NCI-H2107 (cell line): ENCODE data around the gene TNS1.

Experiments used
- DNase-seq: peaks from one replicate; lab custom pipeline; 2025; lab: John Stamatoyannopoulos, UW

TNS1 gene

GRCh38 chr2:217980036-217980435, 22.8 kb downstream of the TNS1 start:
- DNase-seq, result no peak

GRCh38 chr2:217979151-217979811, 23.5 kb downstream of the TNS1 start:
- DNase-seq, result peak; percentile 9

DNA sequence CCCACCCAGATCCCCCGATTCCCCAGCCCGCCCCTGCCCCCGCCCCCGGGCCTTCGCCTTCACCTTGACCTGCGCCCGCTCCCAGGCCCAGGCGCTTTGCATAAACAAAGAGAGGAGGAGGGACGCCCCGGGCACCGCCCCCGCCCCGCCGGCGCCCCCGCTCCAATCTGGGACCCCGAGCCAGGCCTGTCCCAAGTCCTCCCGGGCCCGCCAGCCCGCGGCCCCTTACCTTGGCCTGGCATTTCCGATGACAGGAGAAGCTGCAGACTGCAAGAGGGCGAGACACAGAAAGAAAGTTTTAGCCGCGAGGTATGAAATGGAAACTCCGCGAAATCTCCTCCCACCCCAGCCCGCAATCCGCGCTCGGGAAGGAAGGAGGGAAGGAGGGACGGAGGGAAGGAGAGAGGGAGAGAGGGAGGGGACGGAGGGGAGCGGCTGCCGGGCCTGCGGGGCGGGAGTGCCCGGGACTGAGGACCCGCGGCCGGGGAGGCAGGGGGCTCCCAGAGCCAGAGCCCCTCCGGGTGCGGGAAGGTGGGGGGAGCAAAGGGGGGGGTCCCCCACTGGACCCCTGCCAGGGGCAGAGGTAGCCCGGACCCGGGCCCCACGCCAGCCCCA, 24.2 kb downstream of the TNS1 start:
- no peak for DNase-seq

GRCh38 chr2:217977840-217978535, 24.8 kb downstream of the TNS1 start:
- DNase-seq, result no peak

DNA sequence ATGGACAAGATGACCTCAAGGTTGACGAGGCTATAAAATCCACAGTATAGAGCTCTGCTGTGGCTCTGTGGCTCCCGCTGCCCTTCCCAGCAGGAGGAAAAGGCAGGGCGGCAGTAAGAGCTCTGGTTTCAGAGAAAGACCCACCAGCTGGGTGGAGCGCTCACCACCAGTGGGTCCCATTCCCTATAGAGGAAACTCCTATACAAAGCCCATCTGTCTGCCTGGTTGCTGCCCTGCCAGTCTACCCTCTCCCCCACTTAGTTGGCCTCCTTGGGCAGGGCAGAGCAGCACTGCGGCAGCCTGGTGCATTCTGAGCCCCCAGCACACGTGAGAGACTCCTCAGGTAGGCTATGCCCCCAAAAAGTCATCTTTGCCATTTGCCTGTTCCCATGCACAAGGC, 26.5 kb downstream of the TNS1 start:
- no peak for DNase-seq

- no peak for DNase-seq
Measured at GRCh38 chr2:217975626-217976025, 27.2 kb downstream of the TNS1 start.

- no peak for DNase-seq
Measured at GRCh38 chr2:217974389-217975005, 28.3 kb downstream of the TNS1 start.

DNA sequence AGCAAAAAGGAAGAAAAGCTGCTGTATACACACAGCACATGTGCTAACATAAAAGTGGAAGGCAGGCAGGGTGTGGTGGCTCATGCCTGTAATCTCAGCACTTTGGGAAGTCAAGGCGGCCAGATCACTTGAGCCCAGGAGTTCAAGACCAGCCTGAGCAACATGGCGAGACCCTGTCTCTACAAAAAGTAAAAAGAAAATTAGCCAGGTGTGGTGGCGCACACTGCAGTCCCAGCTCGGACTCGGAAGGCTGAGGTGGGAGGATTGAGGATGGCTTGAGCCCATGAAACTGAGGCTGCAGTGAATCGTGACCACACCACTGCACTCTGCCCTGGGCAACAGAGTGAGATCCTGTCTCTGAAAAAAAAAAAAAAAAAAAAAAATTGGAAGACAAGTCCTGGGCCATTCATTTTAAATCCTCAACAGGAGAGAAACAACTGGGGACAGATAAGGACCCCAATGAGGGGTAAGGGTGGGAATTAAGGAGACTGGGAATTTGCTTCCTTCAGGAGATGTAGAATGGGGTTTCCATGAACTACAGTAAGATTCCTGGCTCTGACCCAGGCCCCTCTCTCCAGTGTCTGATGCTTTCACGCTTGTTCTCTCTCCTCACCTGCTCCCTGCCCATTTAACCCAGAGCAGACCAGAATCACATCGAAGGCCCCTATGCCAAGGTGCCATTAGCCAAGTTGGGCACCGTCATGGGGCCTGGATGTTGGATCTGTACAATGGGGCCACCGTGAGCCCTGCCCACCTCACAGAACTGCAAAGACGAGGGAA, 29.6 kb downstream of the TNS1 start:
- DNase-seq, result no peak

GRCh38 chr2:217972490-217972889, 30.3 kb downstream of the TNS1 start:
- DNase-seq, result no peak

GRCh38 chr2:217972037-217972436, 30.8 kb downstream of the TNS1 start:
- no peak for DNase-seq

GRCh38 chr2:217971166-217971565, 31.6 kb downstream of the TNS1 start:
- no peak for DNase-seq

DNA sequence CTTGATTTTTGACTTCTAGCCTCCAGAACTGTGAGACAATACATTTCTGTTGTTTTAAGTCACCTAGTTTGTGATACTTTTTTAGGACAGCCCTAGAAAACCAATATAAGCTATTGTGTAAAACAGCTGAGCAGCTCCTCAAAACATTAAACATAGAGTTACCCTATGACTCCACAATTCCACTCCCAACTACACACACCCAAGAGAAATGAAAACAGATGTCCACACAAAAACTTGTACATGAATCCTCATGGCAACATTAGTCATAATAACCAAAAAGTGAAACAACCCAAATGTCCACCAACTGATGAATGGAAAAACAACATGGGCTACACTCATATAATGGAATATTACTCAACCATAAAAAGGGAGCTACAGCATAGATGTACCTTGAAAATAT, 32.6 kb downstream of the TNS1 start:
- DNase-seq, result no peak

- no peak for DNase-seq
Measured at GRCh38 chr2:217969588-217969987, 33.2 kb downstream of the TNS1 start.

GRCh38 chr2:217968023-217968422, 34.8 kb downstream of the TNS1 start:
- DNase-seq, result no peak

DNA sequence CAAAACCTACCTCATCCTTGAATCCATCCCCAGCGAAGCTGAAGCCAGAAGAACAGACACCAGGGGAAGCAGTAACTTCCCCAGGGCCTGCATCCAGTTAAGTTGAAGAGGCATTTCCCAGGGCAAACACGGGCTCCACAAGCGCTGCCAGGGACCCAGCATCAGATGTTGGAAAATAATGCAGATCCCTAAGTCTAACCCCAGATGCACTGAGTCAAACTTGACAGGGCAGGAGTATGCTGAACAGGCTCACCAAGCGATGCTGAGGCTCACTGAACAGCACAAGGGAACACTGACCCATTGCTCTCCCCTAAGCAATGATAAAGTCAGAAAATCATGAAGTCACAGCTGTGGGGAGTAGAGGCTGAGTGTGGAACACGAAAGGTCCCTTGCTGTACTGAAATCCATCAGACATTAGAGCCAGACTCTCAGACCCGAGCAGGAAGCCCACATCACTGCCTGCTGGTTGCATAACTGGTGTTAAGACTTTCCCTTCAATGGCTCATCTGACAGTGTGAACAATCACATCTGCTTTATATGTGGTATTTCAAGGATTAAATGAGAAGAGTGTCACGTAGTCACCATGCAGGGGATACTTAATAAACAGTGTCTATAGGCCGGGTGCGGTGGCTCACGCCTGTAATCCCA, 36.2 kb downstream of the TNS1 start:
- no peak for DNase-seq

- DNase-seq, result peak; percentile 13
Measured at GRCh38 chr2:217964275-217965161, 38.3 kb downstream of the TNS1 start.

- no peak for DNase-seq
Measured at GRCh38 chr2:217960351-217960750, 42.4 kb downstream of the TNS1 start.

GRCh38 chr2:217959723-217960122, 43.1 kb downstream of the TNS1 start:
- no peak for DNase-seq

- DNase-seq, result no peak
Measured at GRCh38 chr2:217958884-217959225, 43.9 kb downstream of the TNS1 start.

DNA sequence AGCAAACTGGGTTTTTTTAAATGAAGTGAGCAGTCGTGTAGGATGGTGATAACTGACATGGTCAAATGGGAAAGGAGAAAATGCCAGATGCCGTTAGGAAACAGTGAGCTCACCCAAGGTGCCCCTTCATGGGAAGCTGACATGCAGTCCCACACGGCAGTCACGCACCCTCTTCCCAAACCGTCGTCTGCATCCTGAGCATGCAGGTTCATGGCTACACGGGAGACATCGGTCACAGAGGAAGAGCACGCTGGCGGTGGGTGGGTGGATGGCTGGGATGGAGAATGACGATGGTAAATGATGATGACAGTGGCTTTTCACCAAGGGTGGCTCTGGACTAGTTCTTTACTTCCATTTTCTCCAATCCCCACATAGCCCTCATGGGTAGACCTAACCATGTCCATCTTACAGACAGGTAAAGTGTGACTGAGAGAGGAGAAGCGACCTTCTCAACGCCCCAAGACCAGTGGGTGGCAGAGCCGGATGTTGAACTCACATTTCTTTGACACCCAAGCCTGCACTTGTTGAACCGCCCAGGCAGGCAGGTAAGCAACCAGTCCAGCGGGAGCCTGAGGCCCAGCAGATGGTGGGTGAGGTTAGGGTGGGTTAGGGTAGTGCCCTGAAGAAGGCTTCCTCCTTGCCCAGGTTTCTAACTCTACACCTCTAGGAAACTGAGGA, 44.5 kb downstream of the TNS1 start:
- no peak for DNase-seq
